Panc1 (cell line): ENCODE measurements around the gene GAD1.

Experiments
- CTCF ChIP-seq: fragments of 450-650 bp; IDR thresholded peaks from 2 replicates; pipeline ENCODE4 v1.5.1; 2017; ENCODE audit warnings: mild to moderate bottlenecking
- POLR2AphosphoS5 ChIP-seq: IDR thresholded peaks from 2 replicates; pipeline ENCODE4 v1.6.1; 2012; ENCODE audit warnings: mild to moderate bottlenecking, low read depth, low read length, moderate library complexity
- TCF7L2 ChIP-seq: IDR thresholded peaks from 2 replicates; pipeline ENCODE4 v1.6.1; 2011; ENCODE audit warnings: mild to moderate bottlenecking, low read depth, low read length, inconsistent platforms

- TF ChIP-seq CTCF (no peak), POLR2AphosphoS5 (no peak), TCF7L2 (no peak)
Observed at GRCh38 chr2:170815311-170815710, 1.4 kb upstream of the GAD1 start.
